ENCODE data around the gene MBNL2. TPM values are rescaled to one million over a fixed set of nuclear protein-coding genes. Genes with fewer than 3 reads are reported as not detected.

Gene MBNL2
- total and polyA plus RNA-seq, 2 donors from 2014 or later: 18.8 to 70.5 TPM

DNA sequence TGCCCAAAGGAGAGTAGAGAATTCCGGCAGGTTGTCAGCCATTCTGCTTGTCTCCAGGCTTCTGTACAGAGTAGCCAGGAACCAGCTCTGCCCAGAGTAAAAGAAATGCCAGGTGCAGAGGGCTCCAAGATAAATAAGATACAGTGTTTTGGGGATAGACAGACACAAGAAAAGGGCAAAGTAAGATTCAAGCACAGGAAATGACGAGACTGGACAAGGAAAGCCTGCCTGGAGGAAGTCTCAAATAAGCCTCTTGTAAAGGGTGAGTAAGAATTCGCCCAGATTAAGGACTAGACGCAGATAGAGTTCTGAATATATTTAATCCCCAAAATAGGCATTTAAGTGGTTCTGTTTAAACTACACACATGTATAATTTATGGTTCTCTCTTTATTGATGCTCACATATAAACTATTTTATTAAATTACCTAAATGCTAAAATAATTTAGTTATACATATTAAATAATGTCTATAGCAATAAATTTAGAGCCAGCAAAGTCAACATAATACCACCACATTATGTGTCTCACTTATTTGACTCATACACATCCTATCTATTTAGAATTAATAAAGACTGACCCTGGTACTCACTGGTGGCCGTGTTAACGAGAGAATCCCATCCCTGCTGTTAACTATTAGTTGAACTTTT is 113.5 kb downstream of the MBNL2 start:
- Histone ChIP-seq H3K4me3 (ENCODE audit: low read length in 3 of 3) (no peak overlapping the region), H3K4me1 (ENCODE audit: control insufficient read depth in 2 of 3, insufficient read depth in 2 of 3, low read depth in 1 of 3, low read length in 3 of 3) (peaks cover 0 to 9% (median 5%) of the 10 kb centered on the region in 3 donors), H3K27me3 (ENCODE audit: control insufficient read depth, insufficient read depth, low read length) (no peaks in the 10 kb centered on the region), H3K27ac (ENCODE audit: low read depth in 2 of 2, low read length in 2 of 2) (no peak overlapping the region), H3K9me3 (ENCODE audit: control insufficient read depth in 2 of 3, insufficient read depth in 1 of 3, low read length in 3 of 3) (no peaks in the 10 kb centered on the region), H3K36me3 (ENCODE audit: control insufficient read depth in 2 of 3, insufficient read depth in 3 of 3, low read length in 3 of 3) (peaks cover 0 to 14% (median 5%) of the 10 kb centered on the region in 3 donors), H3K9ac (ENCODE audit: low read length in 3 of 3) (no peak overlapping the region)
- intact Hi-C loops (cut with DNase I): loop anchor here (10.0 kb wide), 1 partner anchor 111 kb away; the partner anchor contains the start of gene MBNL2
- FAIRE-seq (no peak), DNase-seq (no peak)
- TF ChIP-seq, protein P1, sequence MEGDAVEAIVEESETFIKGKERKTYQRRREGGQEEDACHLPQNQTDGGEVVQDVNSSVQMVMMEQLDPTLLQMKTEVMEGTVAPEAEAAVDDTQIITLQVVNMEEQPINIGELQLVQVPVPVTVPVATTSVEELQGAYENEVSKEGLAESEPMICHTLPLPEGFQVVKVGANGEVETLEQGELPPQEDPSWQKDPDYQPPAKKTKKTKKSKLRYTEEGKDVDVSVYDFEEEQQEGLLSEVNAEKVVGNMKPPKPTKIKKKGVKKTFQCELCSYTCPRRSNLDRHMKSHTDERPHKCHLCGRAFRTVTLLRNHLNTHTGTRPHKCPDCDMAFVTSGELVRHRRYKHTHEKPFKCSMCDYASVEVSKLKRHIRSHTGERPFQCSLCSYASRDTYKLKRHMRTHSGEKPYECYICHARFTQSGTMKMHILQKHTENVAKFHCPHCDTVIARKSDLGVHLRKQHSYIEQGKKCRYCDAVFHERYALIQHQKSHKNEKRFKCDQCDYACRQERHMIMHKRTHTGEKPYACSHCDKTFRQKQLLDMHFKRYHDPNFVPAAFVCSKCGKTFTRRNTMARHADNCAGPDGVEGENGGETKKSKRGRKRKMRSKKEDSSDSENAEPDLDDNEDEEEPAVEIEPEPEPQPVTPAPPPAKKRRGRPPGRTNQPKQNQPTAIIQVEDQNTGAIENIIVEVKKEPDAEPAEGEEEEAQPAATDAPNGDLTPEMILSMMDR (IDR thresholded peaks at IDR 0.05; ENCODE audit: borderline replicate concordance, extremely low read depth, insufficient read depth): no peak

DNA sequence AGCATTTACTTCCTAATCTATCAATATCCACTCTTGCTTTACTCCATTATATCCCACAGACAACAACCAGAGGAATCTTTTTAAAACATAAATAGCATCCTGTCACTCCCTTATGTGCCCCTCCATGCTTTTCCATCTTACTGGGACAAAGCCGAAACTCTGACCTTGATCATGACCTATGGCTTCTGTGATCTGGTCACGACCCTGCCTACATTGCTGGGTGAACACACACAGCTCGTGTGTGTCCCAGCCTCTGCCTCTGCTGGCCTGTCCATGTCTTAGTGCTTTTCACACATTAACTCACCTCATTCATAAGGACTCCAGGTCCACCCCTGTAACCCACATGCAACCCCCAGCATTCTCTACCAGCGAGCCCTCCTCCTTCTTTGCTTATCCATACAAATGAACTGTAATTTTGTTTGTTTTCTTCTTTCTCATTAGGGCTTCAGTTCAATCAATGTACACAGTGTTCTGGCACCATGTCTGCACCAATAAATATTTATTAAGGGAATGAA is 115.9 kb downstream of the MBNL2 start:
- Histone ChIP-seq H3K36me3 (ENCODE audit: control insufficient read depth in 2 of 3, insufficient read depth in 3 of 3, low read length in 3 of 3) (peaks cover 0 to 14% (median 5%) of the 10 kb centered on the region in 3 donors), H3K27me3 (ENCODE audit: control insufficient read depth, insufficient read depth, low read length) (no peaks in the 10 kb centered on the region), H3K9ac (ENCODE audit: low read length in 3 of 3) (no peak overlapping the region), H3K4me3 (ENCODE audit: low read length in 3 of 3) (no peak overlapping the region), H3K4me1 (ENCODE audit: control insufficient read depth in 2 of 3, insufficient read depth in 2 of 3, low read depth in 1 of 3, low read length in 3 of 3) (peaks cover 0 to 10% (median 5%) of the 10 kb centered on the region in 3 donors), H3K9me3 (ENCODE audit: control insufficient read depth in 2 of 3, insufficient read depth in 1 of 3, low read length in 3 of 3) (no peaks in the 10 kb centered on the region), H3K27ac (ENCODE audit: low read depth in 2 of 2, low read length in 2 of 2) (no peak overlapping the region)
- intact Hi-C loops (cut with DNase I): loop anchor here (10.0 kb wide), 1 partner anchor 113 kb away; the partner anchor contains the start of gene MBNL2
- FAIRE-seq (no peak), DNase-seq (no peak)
- TF ChIP-seq, protein P1 (IDR thresholded peaks at IDR 0.05; ENCODE audit: borderline replicate concordance, extremely low read depth, insufficient read depth): no peak

DNA sequence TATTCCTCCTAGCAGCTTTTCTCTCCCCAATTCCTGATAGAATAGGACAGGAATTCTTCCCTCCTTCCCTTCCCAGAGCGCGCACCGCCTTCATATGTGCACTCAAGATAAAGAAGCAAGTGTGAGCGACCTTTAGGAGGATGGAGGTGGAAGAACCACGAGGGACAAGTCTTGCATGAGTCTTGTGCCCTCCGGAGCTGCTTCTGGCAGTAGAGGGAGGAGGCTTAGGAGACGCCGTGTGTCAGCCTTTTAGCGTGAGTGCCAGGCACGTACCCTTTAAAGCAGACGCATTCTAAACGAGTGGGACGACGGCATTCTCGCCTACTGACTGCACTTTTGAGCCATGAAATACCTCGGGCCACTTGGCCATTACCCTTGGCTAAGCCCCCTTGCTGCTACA is 116.4 kb downstream of the MBNL2 start:
- no peak overlapping the region for H3K4me3 ChIP-seq (ENCODE audit: low read length in 3 of 3)
- TF ChIP-seq, protein P1 (IDR thresholded peaks at IDR 0.05; ENCODE audit: borderline replicate concordance, extremely low read depth, insufficient read depth): no peak
- H3K36me3 ChIP-seq (ENCODE audit: control insufficient read depth in 2 of 3, insufficient read depth in 3 of 3, low read length in 3 of 3): peaks cover 0 to 16% (median 5%) of the 10 kb centered on the region in 3 donors
- H3K4me1 ChIP-seq (ENCODE audit: control insufficient read depth in 2 of 3, insufficient read depth in 2 of 3, low read depth in 1 of 3, low read length in 3 of 3): peaks cover 0 to 10% (median 5%) of the 10 kb centered on the region in 3 donors
- no peak for FAIRE-seq
- H3K27ac ChIP-seq (ENCODE audit: low read depth in 2 of 2, low read length in 2 of 2): no peak overlapping the region
- H3K9me3 ChIP-seq (ENCODE audit: control insufficient read depth in 2 of 3, insufficient read depth in 1 of 3, low read length in 3 of 3): no peaks in the 10 kb centered on the region
- intact Hi-C loops (cut with DNase I): loop anchor here (10.0 kb wide), 1 partner anchor 114 kb away; the partner anchor contains the start of gene MBNL2
- no peak for DNase-seq
- no peaks in the 10 kb centered on the region for H3K27me3 ChIP-seq (ENCODE audit: control insufficient read depth, insufficient read depth, low read length)
- no peak overlapping the region for H3K9ac ChIP-seq (ENCODE audit: low read length in 3 of 3)

All from kidney (tissue), 14 donors.